Spinal cord (tissue), 10 donors: ENCODE results near the gene FAM53C. TPM values are rescaled to one million over a fixed set of nuclear protein-coding genes. Genes with fewer than 3 reads are reported as not detected.

ENCODE experiments used
- DNase-seq, 6 donors: peaks; one replicate each; pipeline versions ENCODE4 v3.0.0 to v3.0.0-alpha.2; 2013 to 2015; ENCODE audit warnings: low spot score in 6 of 6, low read depth in 4 of 6
- H3K27ac ChIP-seq: one replicate; pipeline ENCODE4 v1.5.1; 2013; ENCODE audit warnings: low read depth, low read length, control low read depth
- H3K27me3 ChIP-seq: one replicate; pipeline ENCODE4 v1.6.1; 2013; ENCODE audit warnings: low read length; ENCODE audit not compliant: control insufficient read depth, insufficient read depth
- H3K36me3 ChIP-seq: one replicate; pipeline ENCODE4 v1.6.1; 2013; ENCODE audit warnings: low read length; ENCODE audit not compliant: control insufficient read depth, insufficient read depth
- H3K4me1 ChIP-seq: one replicate; pipeline ENCODE4 v1.6.1; 2013; ENCODE audit warnings: low read length; ENCODE audit not compliant: control insufficient read depth, insufficient read depth
- H3K4me3 ChIP-seq: one replicate; pipeline ENCODE4 v1.5.1; 2013; ENCODE audit warnings: low read depth, low read length, control low read depth
- H3K9me3 ChIP-seq: one replicate; pipeline ENCODE4 v1.6.1; 2013; ENCODE audit warnings: low read length; ENCODE audit not compliant: control insufficient read depth, insufficient read depth
- WGBS: methylation state at CpG from one replicate; pipeline ENCODE4 v1.1.5; 2013; ENCODE audit warnings: missing lambda C conversion rate; ENCODE audit not compliant: insufficient coverage; 5-methylcytosine and 5-hydroxymethylcytosine counted together
- polyA plus RNA-seq, 2 donors: library from polyadenylated mRNA; unstranded; fragments of 120-200 nt; gene quantifications; one replicate each; pipeline ENCODE4 v1.2.1, GENCODE V29; 2013; ENCODE audit not compliant: insufficient read length in 2 of 2
- total RNA-seq, 2 donors: library from RNA; depleted of rRNA in 1 of 2; stranded (reverse); fragments of 120-200 nt in 1 of 2; fragments of >200 nt in 1 of 2; gene quantifications; one replicate each; pipeline versions ENCODE4 v1.2.3 to v1.2.4, GENCODE V29; 2013 to 2014
- donor health status: healthy.

FAM53C gene
- total and polyA plus RNA-seq, 4 donors = 21.5 to 34.9 (median 30.0) TPM

DNA sequence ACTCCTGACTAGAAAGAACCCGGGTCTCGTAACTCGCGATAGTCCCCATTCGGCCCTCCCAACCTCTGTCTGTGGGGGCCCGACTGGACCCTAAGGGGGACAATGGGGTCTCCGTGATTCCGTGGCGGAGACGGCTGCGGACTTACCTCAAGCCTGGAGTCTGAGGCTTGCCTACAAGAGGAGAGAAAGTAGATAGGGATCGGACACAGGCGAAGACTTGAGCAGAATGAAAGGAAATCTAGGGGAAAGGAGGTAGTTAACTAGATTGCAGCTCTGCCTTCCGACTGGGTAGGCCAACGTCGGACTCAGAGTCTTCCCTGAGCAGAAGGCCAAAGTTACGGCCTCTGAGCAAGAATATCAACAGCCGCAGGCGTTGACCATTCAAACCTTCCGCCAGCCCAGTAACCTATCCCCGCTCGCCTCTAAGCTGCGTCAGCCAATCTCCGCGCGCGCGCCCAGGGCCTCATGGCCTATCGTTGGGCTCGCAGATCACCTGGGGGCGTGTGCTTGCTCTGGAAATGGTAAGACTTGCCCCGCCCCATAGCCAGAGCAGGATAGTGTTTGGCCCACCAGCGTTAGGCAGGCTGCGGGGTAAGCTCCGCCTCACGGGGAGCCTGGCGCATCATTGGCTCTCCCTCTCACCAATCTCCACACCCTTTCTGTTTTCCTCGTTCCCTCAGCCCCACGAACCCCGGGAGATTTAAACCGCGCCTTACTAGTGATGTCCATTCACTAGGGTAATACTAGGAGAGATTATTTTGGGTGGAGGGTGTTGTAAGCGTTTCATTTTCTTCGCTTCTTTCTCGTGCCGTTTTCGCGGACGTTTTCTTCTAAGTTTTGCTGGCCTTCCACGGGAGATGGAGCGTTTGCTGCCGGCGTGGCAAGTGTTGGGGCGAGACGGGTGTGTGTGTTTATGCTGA lies 6.4 kb upstream of the FAM53C start, which contains the start of gene CDC25C:
Gene CDC25C, minus strand, starts transcription at position 356 of the 920 bp plus-strand sequence. CDS start 624 bp downstream, outside the sequence.
- under 1% methylated on average over 42 of the region's 55 CpGs for WGBS
- Histone ChIP-seq H3K9me3 (no peaks in the 10 kb centered on the region), H3K27ac (peak within 1 kb of the TSS; percentile 40)

GRCh38 chr5:138334867-138335447 lies 3.1 kb upstream of the FAM53C start:
- no peaks in the 10 kb centered on the region for H3K9me3 ChIP-seq
- H3K27me3 ChIP-seq = no peaks in the 10 kb centered on the region
- WGBS = 67% methylated on average over 3 of the region's 3 CpGs
- H3K36me3 ChIP-seq = no peaks in the 10 kb centered on the region
- no peak overlapping the region for H3K27ac ChIP-seq
- H3K4me1 ChIP-seq = peaks cover 26% of the 10 kb centered on the region
- DNase-seq = no peak
- H3K4me3 ChIP-seq = no peak overlapping the region

More for the DNA sequence above, 6.4 kb upstream of the FAM53C start, which contains the start of gene CDC25C:
- peak within 1 kb of the TSS; percentile 65 for H3K4me3 ChIP-seq
- DNase-seq = peak; percentile 90 to 100 (median 98)
- H3K36me3 ChIP-seq = no peaks in the 10 kb centered on the region
- no peaks in the 10 kb centered on the region for H3K27me3 ChIP-seq
- H3K4me1 ChIP-seq = peaks cover 17% of the 10 kb centered on the region

- peak in 3 of 6 donors; percentile 13 to 77 (median 74) for DNase-seq
- Histone ChIP-seq H3K36me3 (peaks cover 10% of the 10 kb centered on the region), H3K4me3 (peak overlapping the region; percentile 84), H3K27me3 (no peaks in the 10 kb centered on the region), H3K4me1 (peaks cover 15% of the 10 kb centered on the region), H3K27ac (peak overlapping the region; percentile 81), H3K9me3 (no peaks in the 10 kb centered on the region)
- 0% methylated on average over 2 of the region's 13 CpGs for WGBS
These were observed 948 bp upstream of the FAM53C start for GRCh38 chr5:138336952-138337684.

- WGBS = 0% methylated on average over 13 of the region's 22 CpGs
- H3K4me1 ChIP-seq = peaks cover 10% of the 10 kb centered on the region
- H3K27me3 ChIP-seq = no peaks in the 10 kb centered on the region
- H3K4me3 ChIP-seq = peak overlapping the region; percentile 84
- DNase-seq = peak in 2 of 6 donors; percentile 14 to 17
- peak overlapping the region; percentile 81 for H3K27ac ChIP-seq
- no peaks in the 10 kb centered on the region for H3K9me3 ChIP-seq
- H3K36me3 ChIP-seq = peaks cover 15% of the 10 kb centered on the region
These were observed 485 bp downstream of the FAM53C start for GRCh38 chr5:138338411-138339090.

- peak overlapping the region; percentile 84 for H3K4me3 ChIP-seq
- peaks cover 18% of the 10 kb centered on the region for H3K36me3 ChIP-seq
- DNase-seq = peak in 2 of 6 donors; percentile 46 to 52
- H3K27me3 ChIP-seq = no peaks in the 10 kb centered on the region
- no peaks in the 10 kb centered on the region for H3K9me3 ChIP-seq
- WGBS = no CpG with 5 or more reads among the region's 7 CpGs
- H3K27ac ChIP-seq = peak overlapping the region; percentile 81
- H3K4me1 ChIP-seq = peaks cover 10% of the 10 kb centered on the region
These were observed 1.0 kb downstream of the FAM53C start for GRCh38 chr5:138339091-138339456.

- Histone ChIP-seq H3K9me3 (no peaks in the 10 kb centered on the region), H3K27ac (peak overlapping the region; percentile 81), H3K36me3 (peaks cover 22% of the 10 kb centered on the region), H3K4me3 (peak overlapping the region; percentile 84), H3K27me3 (no peaks in the 10 kb centered on the region), H3K4me1 (peaks cover 10% of the 10 kb centered on the region)
- whole genome bisulfite sequencing = 100% methylated on average over 1 of the region's 2 CpGs
- DNase-seq = no peak
These were observed 1.4 kb downstream of the FAM53C start for GRCh38 chr5:138339464-138339863.

GRCh38 chr5:138340008-138340407 lies 1.9 kb downstream of the FAM53C start:
- Histone ChIP-seq H3K36me3 (peaks cover 27% of the 10 kb centered on the region), H3K4me1 (peaks cover 10% of the 10 kb centered on the region), H3K27ac (no peak overlapping the region), H3K9me3 (no peaks in the 10 kb centered on the region), H3K27me3 (no peaks in the 10 kb centered on the region), H3K4me3 (no peak overlapping the region)
- no CpG with 5 or more reads among the region's 3 CpGs for WGBS
- no peak for DNase-seq

DNA sequence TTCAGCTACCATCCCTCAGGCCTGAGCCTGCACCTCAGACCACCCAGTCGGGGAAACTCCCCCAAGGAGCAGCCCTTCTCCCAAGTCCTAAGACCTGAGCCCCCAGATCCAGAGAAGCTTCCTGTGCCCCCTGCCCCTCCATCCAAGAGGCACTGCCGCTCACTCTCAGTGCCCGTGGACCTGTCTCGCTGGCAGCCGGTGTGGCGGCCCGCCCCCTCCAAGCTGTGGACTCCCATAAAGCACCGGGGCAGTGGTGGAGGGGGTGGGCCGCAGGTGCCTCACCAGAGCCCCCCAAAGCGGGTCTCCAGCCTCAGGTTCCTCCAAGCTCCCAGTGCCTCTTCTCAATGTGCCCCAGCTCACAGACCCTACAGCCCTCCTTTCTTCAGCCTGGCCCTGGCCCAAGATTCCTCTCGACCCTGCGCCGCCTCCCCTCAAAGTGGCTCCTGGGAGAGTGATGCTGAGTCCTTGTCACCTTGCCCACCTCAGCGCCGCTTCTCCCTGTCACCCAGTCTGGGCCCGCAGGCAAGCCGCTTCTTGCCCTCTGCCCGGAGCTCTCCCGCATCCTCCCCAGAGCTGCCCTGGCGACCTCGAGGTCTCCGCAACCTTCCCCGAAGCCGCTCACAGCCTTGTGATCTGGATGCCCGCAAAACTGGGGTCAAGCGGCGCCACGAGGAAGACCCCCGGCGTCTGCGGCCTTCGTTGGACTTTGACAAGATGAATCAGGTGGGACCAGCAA lies 7.0 kb downstream of the FAM53C start:
- WGBS = 96% methylated on average over 23 of the region's 32 CpGs
- Histone ChIP-seq H3K27ac (no peak overlapping the region), H3K4me3 (no peak overlapping the region), H3K27me3 (no peaks in the 10 kb centered on the region), H3K9me3 (no peaks in the 10 kb centered on the region), H3K4me1 (no peaks in the 10 kb centered on the region), H3K36me3 (peaks cover 69% of the 10 kb centered on the region)
- no peak for DNase-seq
